Ureter (tissue), 1 donor: ENCODE results near the gene FGF1. TPM values are rescaled to one million over a fixed set of nuclear protein-coding genes. Genes with fewer than 3 reads are reported as not detected.

Experiments used
- DNase-seq: peaks from one replicate; pipeline ENCODE4 v3.0.0-alpha.2; 2020; ENCODE audit warnings: low spot score
- total RNA-seq: library from RNA; stranded (reverse); gene quantifications from one replicate; pipeline ENCODE4 v1.2.4, GENCODE V29; 2023
- donor health status: DM: yes; HTN: yes; CAD: no.

Gene FGF1
- total RNA-seq, 1 donor from 2014 or later: not detected

GRCh38 chr5:142612494-142613270 lies 73.2 kb downstream of the FGF1 start:
- DNase-seq: no peak

- DNase-seq: peak; percentile 76
Measured at GRCh38 chr5:142611154-142611553, 74.7 kb downstream of the FGF1 start.

- DNase-seq: no peak
Measured at GRCh38 chr5:142610176-142611001, 75.5 kb downstream of the FGF1 start.

GRCh38 chr5:142609142-142609541 lies 76.7 kb downstream of the FGF1 start:
- no peak for DNase-seq

- DNase-seq: no peak
Measured at GRCh38 chr5:142608081-142608480, 77.8 kb downstream of the FGF1 start.

- DNase-seq: no peak
Measured at GRCh38 chr5:142605611-142606010, 80.3 kb downstream of the FGF1 start.

GRCh38 chr5:142602720-142603245 lies 83.1 kb downstream of the FGF1 start:
- no peak for DNase-seq

GRCh38 chr5:142601432-142601831 lies 84.5 kb downstream of the FGF1 start:
- DNase-seq: no peak

- peak; percentile 69 for DNase-seq
Measured at GRCh38 chr5:142600611-142601358, 85.1 kb downstream of the FGF1 start.

GRCh38 chr5:142600092-142600491 lies 85.8 kb downstream of the FGF1 start:
- DNase-seq: no peak

GRCh38 chr5:142598338-142598700 lies 87.6 kb downstream of the FGF1 start:
- DNase-seq: no peak

GRCh38 chr5:142597546-142598337 lies 88.1 kb downstream of the FGF1 start:
- no peak for DNase-seq

- no peak for DNase-seq
Measured at GRCh38 chr5:142597025-142597424, 88.9 kb downstream of the FGF1 start.

GRCh38 chr5:142592365-142592764 lies 93.5 kb downstream of the FGF1 start:
- no peak for DNase-seq

- no peak for DNase-seq
Measured at GRCh38 chr5:142590451-142591231, 95.2 kb downstream of the FGF1 start.

GRCh38 chr5:142589720-142590119 lies 96.2 kb downstream of the FGF1 start:
- DNase-seq: no peak

- DNase-seq: no peak
Measured at GRCh38 chr5:142587354-142587965, 98.4 kb downstream of the FGF1 start.

GRCh38 chr5:142586552-142586951 lies 99.3 kb downstream of the FGF1 start:
- no peak for DNase-seq

- DNase-seq: no peak
Measured at GRCh38 chr5:142585451-142585850, 100.4 kb downstream of the FGF1 start.

GRCh38 chr5:142584891-142585290 lies 101.0 kb downstream of the FGF1 start:
- DNase-seq: no peak
